C4-2B (cell line): ENCODE results near the gene NDUFA11.

ENCODE experiments used
- CTCF ChIP-seq: fragments of 450-650 bp; conservative IDR thresholded peaks from 2 replicates; pipeline ENCODE4 v1.5.1; 2017; ENCODE audit warnings: mild to moderate bottlenecking
- ZFX ChIP-seq: fragments of 450-650 bp; IDR thresholded peaks from 2 replicates; pipeline ENCODE4 v1.6.1; 2017

- no peak for TF ChIP-seq CTCF
- no peak for TF ChIP-seq ZFX
Measured at GRCh38 chr19:5850743-5851293, 52.8 kb downstream of the NDUFA11 start.
